ENCODE data around the gene SERTAD3. TPM values are rescaled to one million over a fixed set of nuclear protein-coding genes. Genes with fewer than 3 reads are reported as not detected.

SERTAD3 gene
- total and polyA plus RNA-seq, 2 donors (not counting 3 experiments of a cell fraction or from before 2014, with no cell fraction given): 13.3 to 29.9 TPM

DNA sequence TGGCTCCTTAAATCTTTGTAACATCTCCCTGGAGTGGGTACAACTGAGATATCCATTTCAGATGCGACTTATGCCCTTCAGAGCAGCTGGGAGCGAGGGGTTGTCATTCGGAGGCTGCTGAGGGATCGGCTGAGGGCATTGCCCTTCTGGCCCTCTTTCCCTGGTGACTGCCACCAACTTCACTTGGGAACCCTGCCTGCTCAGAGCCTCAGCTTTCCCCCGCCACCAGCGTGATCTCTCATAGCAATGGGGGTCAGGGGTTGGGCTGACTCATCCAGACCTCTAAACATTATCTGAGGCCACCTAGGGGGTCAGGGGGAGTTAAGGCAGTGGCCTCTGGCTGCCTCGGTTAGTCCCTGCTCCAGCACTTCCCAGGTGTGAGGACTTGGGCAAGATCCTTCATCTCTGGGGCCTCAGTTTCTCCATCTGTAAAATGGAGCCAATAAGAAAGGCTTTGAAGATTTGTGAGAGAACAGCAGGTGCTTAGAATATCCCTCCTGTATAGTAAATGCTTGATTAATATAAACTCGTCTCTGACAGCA lies 32.1 kb downstream of the SERTAD3 start:
- ChIA-PET POLR2A (no interaction called here), CTCF (interaction anchor here (0.6 to 1.8 kb wide), 2 partner anchors 8 to 77 kb away, joined by 3 to 12 read pairs; no protein-coding TSS in a partner anchor)
- intact Hi-C loops (cut with micrococcal nuclease) (no loop called here), dilution Hi-C loops (cut with MboI; ENCODE audit: extremely low pct_ligation_motif_present, low sequenced_read_pairs) (no loop called here)
- Histone ChIP-seq H3K9me3 (replicated peaks; ENCODE audit: control insufficient read depth, insufficient read depth, low read length) (no peaks in the 10 kb centered on the region), H3K27ac (ENCODE audit: insufficient read depth, low read depth, low read length) (no peak overlapping the region), H3K4me3 (replicated peaks in 1 of 3; ENCODE audit: insufficient read depth in 1 of 3, low read depth in 1 of 3, low read length in 3 of 3) (no peak overlapping the region), H3K27me3 (ENCODE audit: control insufficient read depth in 2 of 2, insufficient read depth in 2 of 2, low read length in 2 of 2) (no peaks in the 10 kb centered on the region), H3K9me1 (replicated peaks; ENCODE audit: control insufficient read depth, extremely low read depth, insufficient read depth, low read length) (no peaks in the 10 kb centered on the region), H3K4me2 (ENCODE audit: insufficient read depth, low read length) (no peak overlapping the region), H3K36me3 (ENCODE audit: control insufficient read depth in 2 of 2, extremely low read depth in 1 of 2, insufficient read depth in 2 of 2, low read length in 2 of 2) (no peaks in the 10 kb centered on the region), H3K9ac (replicated peaks; ENCODE audit: extremely low read depth, insufficient read depth, low read length) (no peak overlapping the region), H3K4me1 (ENCODE audit: control insufficient read depth, extremely low read depth, insufficient read depth, low read length) (peaks cover 3% of the 10 kb centered on the region), H3K79me2 (ENCODE audit: control insufficient read depth, insufficient read depth, low read length) (no peaks in the 10 kb centered on the region), H4K20me1 (replicated peaks; ENCODE audit: control insufficient read depth, extremely low read depth, insufficient read depth, low read length) (no peaks in the 10 kb centered on the region), H2AFZ (ENCODE audit: low read depth, low read length) (no peak overlapping the region)
- DNase-seq (ENCODE audit: low read depth, low spot score) (no peak), FAIRE-seq (no peak)
- TF ChIP-seq, protein P1, sequence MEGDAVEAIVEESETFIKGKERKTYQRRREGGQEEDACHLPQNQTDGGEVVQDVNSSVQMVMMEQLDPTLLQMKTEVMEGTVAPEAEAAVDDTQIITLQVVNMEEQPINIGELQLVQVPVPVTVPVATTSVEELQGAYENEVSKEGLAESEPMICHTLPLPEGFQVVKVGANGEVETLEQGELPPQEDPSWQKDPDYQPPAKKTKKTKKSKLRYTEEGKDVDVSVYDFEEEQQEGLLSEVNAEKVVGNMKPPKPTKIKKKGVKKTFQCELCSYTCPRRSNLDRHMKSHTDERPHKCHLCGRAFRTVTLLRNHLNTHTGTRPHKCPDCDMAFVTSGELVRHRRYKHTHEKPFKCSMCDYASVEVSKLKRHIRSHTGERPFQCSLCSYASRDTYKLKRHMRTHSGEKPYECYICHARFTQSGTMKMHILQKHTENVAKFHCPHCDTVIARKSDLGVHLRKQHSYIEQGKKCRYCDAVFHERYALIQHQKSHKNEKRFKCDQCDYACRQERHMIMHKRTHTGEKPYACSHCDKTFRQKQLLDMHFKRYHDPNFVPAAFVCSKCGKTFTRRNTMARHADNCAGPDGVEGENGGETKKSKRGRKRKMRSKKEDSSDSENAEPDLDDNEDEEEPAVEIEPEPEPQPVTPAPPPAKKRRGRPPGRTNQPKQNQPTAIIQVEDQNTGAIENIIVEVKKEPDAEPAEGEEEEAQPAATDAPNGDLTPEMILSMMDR (IDR thresholded peaks at IDR 0.05; ENCODE audit: extremely low read depth in 1 of 2, insufficient read depth in 1 of 2, low read depth in 1 of 2, low read length in 2 of 2): no peak
- TF ChIP-seq POLR2AphosphoS5 (IDR thresholded peaks at IDR 0.05; ENCODE audit: insufficient read depth, low read depth, low read length) (no peak), GATA2 (IDR thresholded peaks at IDR 0.05; ENCODE audit: insufficient read depth, insufficient read length, low read depth, low read length) (no peak), JUN (IDR thresholded peaks at IDR 0.05; ENCODE audit: borderline replicate concordance, insufficient read depth, insufficient read length, low read depth) (no peak), POLR2A (IDR thresholded peaks at IDR 0.05; ENCODE audit: low read depth, low read length) (no peak), EZH2 (IDR thresholded peaks at IDR 0.05; ENCODE audit: borderline replicate concordance, low read depth, low read length, severe bottlenecking) (no peak), FOS (IDR thresholded peaks at IDR 0.05; ENCODE audit: borderline replicate concordance, insufficient read depth, low read length) (no peak), MYC (IDR thresholded peaks at IDR 0.05; ENCODE audit: low read depth, low read length) (no peak)
- TF ChIP-seq, protein P2, sequence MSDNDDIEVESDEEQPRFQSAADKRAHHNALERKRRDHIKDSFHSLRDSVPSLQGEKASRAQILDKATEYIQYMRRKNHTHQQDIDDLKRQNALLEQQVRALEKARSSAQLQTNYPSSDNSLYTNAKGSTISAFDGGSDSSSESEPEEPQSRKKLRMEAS (IDR thresholded peaks at IDR 0.05; ENCODE audit: insufficient read depth, insufficient read length): no peak
- BruUV-seq (replicated peaks): no TSS peak

All from endothelial cell of umbilical vein (primary cell).